Stimulated activated CD8-positive, alpha-beta memory T cell treated with anti-CD3 and anti-CD28 coated beads, Interleukin-4, amount 100 ng/mL, for 48 hours (primary cell): Measurements from ENCODE around the gene ATAD3C.
"Not testable (repeated sequence)": the region's sequence is repeated elsewhere in the genome, so short reads cannot be mapped to it uniquely, and the experiment has no call there.

Experiments
- DNase-seq: peaks from one replicate; pipeline ENCODE4 v3.0.0-alpha.2; 2020

Gene ATAD3C

GRCh38 chr1:1432274-1432950 is 17.1 kb upstream of the ATAD3C start:
- DNase-seq = no peak

GRCh38 chr1:1432951-1433803 is 16.3 kb upstream of the ATAD3C start:
- DNase-seq = peak; percentile 41

GRCh38 chr1:1433804-1434130 is 15.7 kb upstream of the ATAD3C start:
- DNase-seq = peak; percentile 77

- DNase-seq = peak; percentile 40
Observed at GRCh38 chr1:1434131-1434823, 15.2 kb upstream of the ATAD3C start.

GRCh38 chr1:1434824-1435105 is 14.7 kb upstream of the ATAD3C start:
- no peak for DNase-seq

- peak; percentile 86 for DNase-seq
Observed at GRCh38 chr1:1435106-1435903, 14.2 kb upstream of the ATAD3C start, which contains the start of gene VWA1. Gene VWA1, plus strand, starts transcription at chr1:1435690. Its CDS starts 59 bp downstream, at chr1:1435749.

- no peak for DNase-seq
Observed at GRCh38 chr1:1435911-1436629, 13.4 kb upstream of the ATAD3C start.

- no peak for DNase-seq
Observed at GRCh38 chr1:1436630-1437032, 12.9 kb upstream of the ATAD3C start.

GRCh38 chr1:1437033-1437903 is 12.2 kb upstream of the ATAD3C start:
- no peak for DNase-seq

GRCh38 chr1:1437904-1438376 is 11.5 kb upstream of the ATAD3C start:
- no peak for DNase-seq

GRCh38 chr1:1438531-1439381 is 10.7 kb upstream of the ATAD3C start:
- DNase-seq = no peak

GRCh38 chr1:1439546-1440261 is 9.8 kb upstream of the ATAD3C start:
- DNase-seq = no peak

- DNase-seq = no peak
Observed at GRCh38 chr1:1440262-1441001, 9.1 kb upstream of the ATAD3C start.

- peak; percentile 84 for DNase-seq
Observed at GRCh38 chr1:1441002-1441888, 8.2 kb upstream of the ATAD3C start.

GRCh38 chr1:1442069-1442770 is 7.3 kb upstream of the ATAD3C start:
- no peak for DNase-seq

GRCh38 chr1:1446631-1447030 is 2.9 kb upstream of the ATAD3C start:
- DNase-seq = not testable (repeated sequence)

- not testable (repeated sequence) for DNase-seq
Observed at GRCh38 chr1:1450616-1451015, 1.1 kb downstream of the ATAD3C start.
